Measurements from ENCODE around the gene ECD.

GRCh38 chr10:73141603-73142002 lies 26.2 kb downstream of the ECD start:
- TF ChIP-seq CTCF (conservative IDR thresholded peaks at IDR 0.05; ENCODE audit: low read depth, low read length) (no peak), RAD21 (IDR thresholded peaks at IDR 0.05; ENCODE audit: low read length) (no peak), POLR2A (IDR thresholded peaks at IDR 0.05; ENCODE audit: low read depth, low read length) (no peak), RCOR1 (IDR thresholded peaks at IDR 0.05; ENCODE audit: insufficient replicate concordance, low read length) (no peak), NFE2L2 (IDR thresholded peaks at IDR 0.05; ENCODE audit: low read depth, low read length) (no peak), MXI1 (IDR thresholded peaks at IDR 0.05; ENCODE audit: borderline replicate concordance, low read depth, low read length) (no peak)
